Uterus (tissue), 4 donors: ENCODE data around the gene FAM177B. TPM values are rescaled to one million over a fixed set of nuclear protein-coding genes. Genes with fewer than 3 reads are reported as not detected.

ENCODE experiments used
- DNase-seq, 2 donors: peaks; one replicate each; pipeline ENCODE4 v3.0.0-alpha.2; 2019 to 2020
- H3K27ac ChIP-seq, 2 donors: fragments of 200-600 bp; sonication (generic); 1 replicate in 1 of 2; 2 replicates in 1 of 2; pipeline ENCODE4 v1.5.1; 2016 to 2018
- H3K27me3 ChIP-seq, 2 donors: fragments of 200-600 bp; sonication (generic); one replicate each; pipeline ENCODE4 v1.5.1; 2018 to 2019; ENCODE audit warnings: control low read depth in 1 of 2
- H3K36me3 ChIP-seq, 2 donors: fragments of 200-600 bp; sonication (generic); one replicate each; pipeline ENCODE4 v1.5.1; 2019; ENCODE audit warnings: control low read depth in 1 of 2
- H3K4me1 ChIP-seq, 2 donors: fragments of 200-600 bp; sonication (generic); one replicate each; pipeline ENCODE4 v1.5.1; 2018 to 2019; ENCODE audit warnings: control low read depth in 1 of 2
- H3K4me3 ChIP-seq, 2 donors: fragments of 200-600 bp; sonication (generic); 1 replicate in 1 of 2; 2 replicates in 1 of 2; pipeline ENCODE4 v1.5.1; 2018 to 2019; ENCODE audit warnings: mild to moderate bottlenecking in 1 of 2
- H3K9me3 ChIP-seq, 2 donors: fragments of 200-600 bp; sonication (generic); one replicate each; pipeline ENCODE4 v1.5.1; 2019; ENCODE audit warnings: control low read depth in 1 of 2
- CTCF ChIP-seq, 4 experiments: fragments of 200-600 bp in 2 of 4; fragments of 450-650 bp in 2 of 4; sonication (generic) in 2 of 4; IDR thresholded peaks; one replicate each; pipeline ENCODE4 v1.5.1; 2016 to 2019; ENCODE audit warnings: antibody characterized with exemption in 4 of 4, mild to moderate bottlenecking in 2 of 4, moderate library complexity in 1 of 4
- POLR2A ChIP-seq, 2 donors: fragments of 450-650 bp; IDR thresholded peaks; one replicate each; pipeline ENCODE4 v1.6.1; 2016; ENCODE audit warnings: antibody characterized with exemption in 2 of 2, mild to moderate bottlenecking in 1 of 2, moderate library complexity in 1 of 2
- intact Hi-C: fragments of 100-400 bp; cut with DNase I; formaldehyde crosslinking; loops from one replicate; pipeline ENCODE4 v1.15.1; 2023; ENCODE audit warnings: low total_unique reads
- total RNA-seq, 4 donors: library from RNA; depleted of rRNA in 3 of 4; stranded (reverse); fragments of >200 nt in 3 of 4; gene quantifications; one replicate each; pipeline versions ENCODE4 v1.1.0 to v1.2.4, GENCODE V29; 2014 to 2023
- donor health status: DM: yes; HTN: yes; CAD: no.

FAM177B gene
- total RNA-seq, 4 donors from 2014 or later = 0.40 TPM; not detected in 3

GRCh38 chr1:222792744-222793143 is 55.7 kb downstream of the FAM177B start:
- Histone ChIP-seq H3K4me1 (no peaks in the 10 kb centered on the region), H3K36me3 (no peaks in the 10 kb centered on the region), H3K9me3 (no peaks in the 10 kb centered on the region), H3K4me3 (no peak overlapping the region), H3K27ac (no peak overlapping the region), H3K27me3 (no peaks in the 10 kb centered on the region)
- DNase-seq = no peak
- TF ChIP-seq POLR2A (IDR thresholded peaks at IDR 0.05) (no peak), CTCF (IDR thresholded peaks at IDR 0.05) (peak; percentile 59 to 78 (median 70))
- intact Hi-C loops = loop anchor here (10.0 kb wide), 2 partner anchors 292 to 332 kb away; no protein-coding TSS in a partner anchor

- intact Hi-C loops = loop anchor here (10.0 kb wide), 2 partner anchors 290 to 330 kb away; no protein-coding TSS in a partner anchor
- H3K27me3 ChIP-seq = no peaks in the 10 kb centered on the region
- H3K9me3 ChIP-seq = no peaks in the 10 kb centered on the region
- H3K27ac ChIP-seq = no peak overlapping the region
- DNase-seq = no peak
- no peaks in the 10 kb centered on the region for H3K4me1 ChIP-seq
- H3K36me3 ChIP-seq = no peaks in the 10 kb centered on the region
- TF ChIP-seq CTCF (IDR thresholded peaks at IDR 0.05) = no peak
- TF ChIP-seq POLR2A (IDR thresholded peaks at IDR 0.05) = no peak
- no peak overlapping the region for H3K4me3 ChIP-seq
Observed at GRCh38 chr1:222794656-222795474, 57.9 kb downstream of the FAM177B start.

DNA sequence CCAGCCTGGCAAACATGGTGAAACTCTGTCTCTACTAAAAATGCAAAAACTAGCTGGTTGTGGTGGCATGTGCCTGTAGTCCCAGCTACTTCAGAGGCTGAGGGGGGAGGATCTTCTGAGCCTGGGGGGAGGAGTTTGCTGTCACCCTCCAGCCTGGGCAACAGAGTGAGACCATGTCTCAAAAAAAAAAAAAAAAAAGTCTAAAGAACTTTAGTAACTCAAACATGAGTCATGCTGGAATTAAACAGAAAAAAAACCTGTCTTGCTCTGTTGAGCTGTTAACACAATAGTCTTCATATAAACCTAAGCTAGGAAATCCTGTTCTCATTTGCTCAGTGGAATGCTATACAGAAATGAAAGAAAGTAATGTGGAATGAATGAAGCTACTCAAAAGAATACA is 61.1 kb downstream of the FAM177B start:
- H3K36me3 ChIP-seq = no peaks in the 10 kb centered on the region
- no peak overlapping the region for H3K27ac ChIP-seq
- H3K4me1 ChIP-seq = no peaks in the 10 kb centered on the region
- TF ChIP-seq CTCF (IDR thresholded peaks at IDR 0.05) (no peak), POLR2A (IDR thresholded peaks at IDR 0.05) (no peak)
- intact Hi-C loops = loop anchor here (10.0 kb wide), 2 partner anchors 287 to 327 kb away; no protein-coding TSS in a partner anchor
- no peak for DNase-seq
- no peaks in the 10 kb centered on the region for H3K27me3 ChIP-seq
- H3K9me3 ChIP-seq = no peaks in the 10 kb centered on the region
- no peak overlapping the region for H3K4me3 ChIP-seq

- Histone ChIP-seq H3K36me3 (no peaks in the 10 kb centered on the region), H3K9me3 (no peaks in the 10 kb centered on the region), H3K4me1 (no peaks in the 10 kb centered on the region), H3K4me3 (no peak overlapping the region), H3K27ac (no peak overlapping the region), H3K27me3 (no peaks in the 10 kb centered on the region)
- no peak for DNase-seq
- intact Hi-C loops = loop anchor here (10.0 kb wide), 2 partner anchors 286 to 326 kb away; no protein-coding TSS in a partner anchor
- no peak for TF ChIP-seq POLR2A (IDR thresholded peaks at IDR 0.05)
- no peak for TF ChIP-seq CTCF (IDR thresholded peaks at IDR 0.05)
Observed at GRCh38 chr1:222798975-222799374, 62.0 kb downstream of the FAM177B start.

Other genes with a start within 250 kb of the FAM177B start
- gene HHIPL2, start 189.1 kb upstream of the FAM177B start, total RNA-seq = under 1 TPM in 2 of 4 donors, not detected in 2; 0.07 to 0.55 TPM
- gene TAF1A, start 147.3 kb upstream of the FAM177B start, total RNA-seq = 10 to 100 TPM in 1 of 4 donors, 1 to 10 TPM in 3; 2.0 to 30.1 (median 5.6) TPM
- gene MIA3, start 119.1 kb upstream of the FAM177B start, total RNA-seq = 10 to 100 TPM; 27.4 to 82.3 (median 55.7) TPM
- gene AIDA, start 24.7 kb upstream of the FAM177B start, total RNA-seq = 10 to 100 TPM; 20.2 to 94.1 (median 74.0) TPM
- 10 to 100 TPM; 12.1 to 74.7 (median 32.2) TPM for gene BROX, start 24.6 kb upstream of the FAM177B start, total RNA-seq
- 10 to 100 TPM in 3 of 4 donors, 1 to 10 TPM in 1; 10.0 to 19.5 (median 16.0) TPM for gene DISP1, start 77.8 kb downstream of the FAM177B start, total RNA-seq